HT1080 (cell line): ENCODE results near the gene KCNQ5. TPM values are rescaled to one million over a fixed set of nuclear protein-coding genes. Genes with fewer than 3 reads are reported as not detected.

Experiments
- DNase-seq: peaks from one replicate; pipeline ENCODE4 v3.0.0-alpha.2; 2015; ENCODE audit warnings: low read depth
- total RNA-seq: library from RNA; depleted of rRNA; stranded (reverse); fragments of >200 nt; shearing (Covaris generic); gene quantifications from 2 replicates; pipeline ENCODE4 v1.2.3, GENCODE V29; 2014

Gene KCNQ5
- total RNA-seq, 1 experiment from 2014 or later, result 11.3 TPM

DNA sequence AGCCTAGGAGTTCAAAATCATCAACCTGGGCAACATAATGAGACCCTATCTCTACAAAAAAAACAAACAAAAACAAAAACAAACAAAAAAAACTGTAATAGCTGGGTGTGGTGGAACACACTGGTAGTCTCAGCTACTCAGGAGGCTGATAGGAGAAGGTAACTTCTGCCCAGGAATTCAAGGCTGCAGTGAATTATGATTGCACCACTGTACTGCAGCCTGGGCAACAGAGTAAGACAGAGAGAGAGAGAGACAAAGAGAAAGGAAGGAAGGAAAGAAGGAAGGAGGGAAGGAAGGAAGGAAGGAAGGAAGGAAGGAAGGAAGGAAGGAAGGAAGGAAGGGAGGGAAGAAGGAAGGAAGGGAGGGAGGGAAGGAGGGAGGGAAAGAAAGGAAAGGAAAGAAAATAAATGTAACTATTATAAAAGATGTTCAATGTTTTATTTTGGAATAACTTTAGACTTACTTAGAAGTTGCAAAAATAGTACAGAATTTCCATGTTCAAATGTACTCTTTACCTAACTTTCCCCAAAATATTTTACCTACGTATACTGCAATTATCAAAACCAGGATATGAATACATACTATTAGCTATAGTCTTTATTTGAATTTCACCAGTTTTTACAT lies 428.2 kb downstream of the KCNQ5 start:
- DNase-seq, result no peak

- no peak for DNase-seq
Measured at GRCh38 chr6:73050706-73051105, 428.8 kb downstream of the KCNQ5 start.

GRCh38 chr6:73051147-73051546 lies 429.3 kb downstream of the KCNQ5 start:
- DNase-seq, result no peak

DNA sequence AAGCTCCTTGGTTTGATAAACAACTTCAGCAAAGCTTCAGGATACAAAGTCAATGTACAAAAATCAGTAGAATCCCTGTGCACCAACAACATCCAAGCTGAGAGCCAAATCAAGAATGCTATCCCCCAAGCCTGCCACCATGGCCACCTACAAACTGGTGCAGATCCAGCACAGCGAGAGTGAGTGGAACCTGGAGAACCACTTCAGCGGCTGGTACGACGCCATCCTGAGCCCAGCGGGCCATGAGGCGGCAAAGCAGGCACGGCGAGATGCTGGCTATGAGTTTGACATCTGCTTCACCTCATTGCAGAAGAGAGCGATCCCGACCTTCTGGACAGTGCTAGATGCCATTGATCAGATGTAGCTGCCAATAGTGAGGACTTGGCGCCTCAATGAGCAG lies 433.1 kb downstream of the KCNQ5 start:
- no peak for DNase-seq

DNA sequence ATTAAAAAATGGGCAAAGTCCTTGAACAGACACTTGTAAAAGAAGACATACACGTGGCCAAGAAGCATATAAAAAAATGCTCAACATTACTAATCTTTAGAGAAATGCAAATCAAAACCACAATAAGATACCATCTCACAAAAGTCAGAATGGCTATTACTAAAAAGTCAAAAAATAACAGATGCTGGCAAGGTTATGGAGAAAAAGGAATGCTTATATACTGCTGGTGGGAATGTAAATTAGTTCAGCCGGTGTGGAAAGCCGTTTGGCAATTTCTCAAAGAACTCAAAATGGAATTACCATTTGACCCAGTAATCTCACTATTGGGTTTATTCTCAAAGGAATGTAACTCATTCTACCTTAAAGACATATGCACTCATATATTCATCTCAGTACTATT lies 436.9 kb downstream of the KCNQ5 start:
- DNase-seq, result no peak

DNA sequence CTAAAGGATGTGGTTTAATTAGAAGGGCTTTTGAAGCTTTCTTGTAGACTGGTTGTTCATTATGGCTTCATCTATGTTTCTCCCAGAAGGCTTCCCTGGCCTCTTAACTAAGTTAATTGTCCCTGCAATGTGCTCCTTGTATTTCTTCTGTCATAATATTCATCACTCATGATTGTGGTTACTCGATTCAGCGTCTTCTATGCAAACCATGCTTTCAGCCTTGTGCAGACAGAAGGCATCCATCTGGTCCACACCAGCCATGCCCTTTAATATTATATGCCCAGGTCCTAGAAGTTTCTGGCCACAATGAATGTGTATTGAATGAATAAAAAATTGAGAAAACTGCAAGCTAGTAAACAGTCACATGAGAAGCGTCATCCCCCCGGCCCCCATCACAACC lies 440.3 kb downstream of the KCNQ5 start:
- no peak for DNase-seq

- no peak for DNase-seq
Measured at GRCh38 chr6:73062837-73063236, 441.0 kb downstream of the KCNQ5 start.

- no peak for DNase-seq
Measured at GRCh38 chr6:73064266-73064665, 442.4 kb downstream of the KCNQ5 start.

- peak; percentile 71 for DNase-seq
Measured at GRCh38 chr6:73073238-73073637, 451.4 kb downstream of the KCNQ5 start.

GRCh38 chr6:73074175-73074574 lies 452.3 kb downstream of the KCNQ5 start:
- peak; percentile 75 for DNase-seq

DNA sequence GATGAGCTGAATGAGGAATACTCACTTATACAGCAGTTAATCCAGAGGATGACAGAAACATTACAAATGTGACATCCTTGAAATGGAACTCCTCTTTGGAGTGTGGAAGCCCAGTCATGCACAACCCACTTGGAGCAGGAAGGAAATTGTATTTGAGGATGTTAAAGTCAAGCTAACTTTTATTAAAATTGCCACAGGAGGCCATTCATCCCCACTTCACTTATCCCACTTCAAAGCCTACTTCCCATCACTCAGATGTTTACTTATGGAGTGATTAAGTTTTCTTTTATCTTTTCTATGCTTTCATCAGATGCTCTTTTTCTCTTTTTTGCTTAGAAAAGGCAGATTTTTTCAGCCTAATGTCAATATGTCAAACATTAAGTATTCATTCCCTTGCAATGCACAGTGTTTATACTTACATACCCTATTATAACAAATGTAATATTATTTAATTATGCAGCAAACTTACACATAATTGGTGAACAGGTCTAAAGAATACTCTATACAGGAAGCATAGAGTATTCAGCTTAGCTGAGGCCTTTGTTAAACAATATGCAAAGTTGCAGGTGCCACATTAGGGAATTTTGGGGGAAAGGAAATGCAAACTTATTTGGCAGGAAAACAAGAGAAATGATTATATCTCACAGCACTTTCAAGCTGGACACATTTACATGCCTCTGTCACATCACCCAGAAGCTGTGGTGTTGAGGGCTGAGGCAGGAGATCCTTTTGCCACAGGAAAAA lies 454.5 kb downstream of the KCNQ5 start:
- DNase-seq, result no peak

DNA sequence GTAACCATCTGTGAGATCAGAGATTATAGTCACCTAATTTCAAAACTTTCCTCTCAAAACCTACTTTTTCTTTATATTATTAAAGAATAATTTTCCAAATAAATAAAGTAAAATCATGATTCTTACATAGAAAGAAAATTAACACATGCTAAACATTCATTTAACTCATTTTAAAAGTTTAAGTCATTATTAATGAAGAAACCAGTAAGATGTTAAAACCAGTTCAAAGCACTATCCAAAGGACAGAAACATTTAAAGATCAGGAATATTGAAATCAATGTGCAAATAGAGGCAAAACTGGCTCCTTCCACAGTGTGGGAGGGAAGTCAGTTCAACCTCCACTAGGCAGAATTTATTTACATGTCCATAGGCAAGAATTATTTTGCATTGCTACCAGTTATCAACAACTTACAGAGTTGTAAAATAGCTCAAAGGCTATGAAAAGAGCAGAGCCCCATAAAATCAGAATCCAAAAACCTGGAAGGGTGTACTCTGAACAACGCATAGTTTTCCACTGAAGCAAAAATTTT lies 456.5 kb downstream of the KCNQ5 start:
- DNase-seq, result no peak

DNA sequence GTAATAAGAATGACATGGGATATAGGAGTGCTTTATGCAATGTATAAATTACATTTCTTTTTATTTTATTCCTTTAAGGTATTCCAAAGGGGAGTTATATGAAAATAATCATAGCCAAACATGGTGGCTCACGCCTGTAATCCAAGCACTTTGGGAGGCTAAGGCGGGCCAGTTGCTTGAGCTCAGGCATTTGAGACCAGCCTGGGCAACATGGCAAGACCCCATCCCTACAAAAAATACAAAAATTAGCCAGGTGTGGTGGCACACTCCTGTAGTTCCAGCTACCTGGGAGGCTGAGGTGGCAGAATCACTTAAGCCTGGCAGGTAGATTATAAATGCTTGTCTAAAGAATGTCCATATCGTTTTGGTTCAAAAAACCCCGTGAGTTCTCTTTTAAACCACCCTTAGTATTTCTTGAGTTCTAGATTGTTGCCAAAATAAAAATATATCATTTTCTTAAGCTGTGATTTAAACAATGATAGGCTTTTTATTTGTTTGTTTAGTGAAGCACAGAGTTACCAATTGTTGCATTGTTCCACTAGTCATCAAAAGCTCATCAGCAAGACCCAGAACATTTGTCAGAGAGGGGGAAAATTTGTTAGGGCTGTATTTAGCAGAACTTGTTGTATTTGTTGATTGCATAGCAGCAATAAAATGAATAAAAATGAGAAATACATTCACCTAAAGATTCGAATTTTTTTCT lies 457.2 kb downstream of the KCNQ5 start:
- DNase-seq, result no peak

- peak; percentile 74 for DNase-seq
Measured at GRCh38 chr6:73079611-73079955, 457.7 kb downstream of the KCNQ5 start.

- peak; percentile 53 for DNase-seq
Measured at GRCh38 chr6:73079978-73080377, 458.1 kb downstream of the KCNQ5 start.

DNA sequence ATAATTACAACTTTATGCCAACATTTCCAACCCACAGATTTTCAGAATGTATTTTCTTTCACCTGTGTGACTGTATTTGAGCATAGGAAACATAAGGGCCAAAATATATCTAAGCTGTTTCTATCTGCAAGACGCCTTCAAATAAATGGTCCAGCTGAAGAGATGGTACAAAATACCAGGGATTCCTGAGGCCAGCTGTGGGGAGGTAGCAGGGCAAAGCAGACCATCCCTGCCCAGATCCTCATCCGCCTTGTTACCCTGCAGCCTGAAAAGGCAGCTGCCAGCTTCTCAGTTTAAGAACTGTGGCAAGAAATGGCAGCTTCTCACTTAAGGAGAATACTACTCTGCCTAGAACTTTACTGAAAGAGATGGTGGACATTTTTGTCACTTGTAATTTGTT lies 460.1 kb downstream of the KCNQ5 start:
- DNase-seq, result no peak

GRCh38 chr6:73083886-73084285 lies 462.0 kb downstream of the KCNQ5 start:
- no peak for DNase-seq

DNA sequence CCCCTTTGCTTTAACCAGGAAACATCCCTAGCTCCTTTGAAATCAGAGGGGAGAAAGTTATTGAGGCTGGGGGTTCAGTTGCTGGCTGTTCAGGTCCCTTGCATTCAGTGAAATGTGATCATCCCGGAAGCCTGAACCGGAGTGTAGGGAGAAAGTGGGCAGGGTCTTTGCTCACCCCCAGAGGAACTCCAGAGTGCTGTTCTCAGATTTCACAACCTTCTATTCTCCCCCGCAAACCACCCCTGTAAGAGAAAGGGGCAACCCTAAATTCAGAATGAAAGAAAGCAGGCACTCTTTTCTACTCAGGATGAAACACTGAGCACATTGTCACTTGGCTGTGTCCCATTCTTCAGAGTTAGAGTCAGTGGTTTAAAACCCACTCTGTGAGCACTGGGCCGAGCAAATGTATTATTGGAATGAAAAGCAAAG lies 463.6 kb downstream of the KCNQ5 start:
- no peak for DNase-seq

DNA sequence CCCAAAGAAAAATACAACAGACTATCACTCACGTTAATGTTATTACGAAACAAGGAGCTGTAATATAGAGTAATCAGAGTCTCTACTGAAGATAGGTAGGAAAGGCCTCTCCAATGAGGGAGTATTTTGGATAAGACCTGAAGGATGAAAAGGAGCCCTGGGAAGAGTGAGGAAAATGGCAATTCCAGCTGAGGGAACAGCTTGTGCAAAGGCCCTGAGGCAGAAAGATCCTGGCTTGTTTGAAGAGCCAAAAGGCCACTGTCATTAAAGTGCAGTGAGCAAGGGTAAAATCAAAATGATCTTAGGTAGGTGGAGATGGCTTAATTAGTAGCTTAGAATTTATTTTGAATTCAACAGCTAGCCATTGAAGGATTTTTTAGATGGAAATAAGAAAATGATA lies 464.9 kb downstream of the KCNQ5 start:
- no peak for DNase-seq

DNA sequence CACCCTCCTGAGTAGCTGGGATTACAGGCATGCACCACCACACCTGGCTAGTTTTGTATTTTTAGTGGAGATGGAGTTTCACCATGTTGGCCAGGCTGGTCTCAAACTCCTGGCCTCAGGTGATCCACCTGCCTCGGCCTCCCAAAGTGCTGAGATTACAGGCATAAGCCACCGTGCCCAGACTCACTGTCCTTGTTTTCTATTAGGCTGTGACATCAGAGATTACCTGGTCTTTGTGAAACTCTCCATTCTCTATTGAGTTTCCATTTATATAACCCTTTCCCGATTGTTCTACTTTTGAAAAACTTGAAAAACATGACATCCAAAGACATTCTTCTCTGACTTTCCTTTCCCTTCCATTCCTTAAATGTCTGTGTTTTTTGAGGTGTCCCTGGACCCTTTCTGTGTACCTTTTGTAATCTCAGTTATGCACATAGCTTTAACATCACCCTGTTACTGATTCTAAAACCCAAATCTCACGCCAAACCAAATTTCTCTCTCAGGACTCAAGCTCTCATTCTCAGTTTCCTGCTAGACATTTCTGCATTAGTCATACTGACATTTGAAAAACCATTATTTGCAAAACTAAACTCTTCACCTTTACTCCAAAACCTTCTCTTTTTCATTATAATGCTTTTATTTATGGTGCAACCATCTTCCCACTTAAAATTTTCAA lies 466.4 kb downstream of the KCNQ5 start:
- DNase-seq, result no peak

- no peak for DNase-seq
Measured at GRCh38 chr6:73104921-73105320, 483.1 kb downstream of the KCNQ5 start.

GRCh38 chr6:73107016-73107415 lies 485.2 kb downstream of the KCNQ5 start:
- no peak for DNase-seq
